SHP77 (cell line): ENCODE results near the gene ISG20.
"Not testable (repeated sequence)": the region's sequence is repeated elsewhere in the genome, so short reads cannot be mapped to it uniquely, and the experiment has no call there.

Experiments used
- DNase-seq, 2 experiments: peaks; one replicate each; lab custom pipeline; 2025; lab: John Stamatoyannopoulos, UW

The ISG20 gene

DNA sequence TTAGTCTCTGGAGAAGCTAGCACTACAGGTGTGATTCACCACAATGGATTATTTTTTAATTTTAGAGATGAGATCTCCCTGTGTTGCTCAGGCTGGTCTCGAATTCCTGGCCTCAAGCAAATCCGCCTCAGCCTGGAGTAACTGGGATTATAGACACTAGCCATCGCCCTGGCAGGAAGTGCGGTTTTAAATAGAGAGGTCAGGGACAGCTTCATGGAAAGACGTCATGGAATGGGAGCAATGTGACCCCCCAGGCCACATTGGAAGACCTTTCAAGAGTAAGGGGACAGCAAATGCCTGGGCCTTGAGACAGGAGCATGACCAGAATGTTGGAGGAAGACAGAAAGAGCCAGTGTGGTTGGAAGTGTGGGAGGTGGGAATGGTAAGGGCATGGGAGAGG is 2.2 kb upstream of the ISG20 start:
- DNase-seq, result no peak

GRCh38 chr15:88637436-88637835 is 1.4 kb upstream of the ISG20 start:
- DNase-seq, result no peak

DNA sequence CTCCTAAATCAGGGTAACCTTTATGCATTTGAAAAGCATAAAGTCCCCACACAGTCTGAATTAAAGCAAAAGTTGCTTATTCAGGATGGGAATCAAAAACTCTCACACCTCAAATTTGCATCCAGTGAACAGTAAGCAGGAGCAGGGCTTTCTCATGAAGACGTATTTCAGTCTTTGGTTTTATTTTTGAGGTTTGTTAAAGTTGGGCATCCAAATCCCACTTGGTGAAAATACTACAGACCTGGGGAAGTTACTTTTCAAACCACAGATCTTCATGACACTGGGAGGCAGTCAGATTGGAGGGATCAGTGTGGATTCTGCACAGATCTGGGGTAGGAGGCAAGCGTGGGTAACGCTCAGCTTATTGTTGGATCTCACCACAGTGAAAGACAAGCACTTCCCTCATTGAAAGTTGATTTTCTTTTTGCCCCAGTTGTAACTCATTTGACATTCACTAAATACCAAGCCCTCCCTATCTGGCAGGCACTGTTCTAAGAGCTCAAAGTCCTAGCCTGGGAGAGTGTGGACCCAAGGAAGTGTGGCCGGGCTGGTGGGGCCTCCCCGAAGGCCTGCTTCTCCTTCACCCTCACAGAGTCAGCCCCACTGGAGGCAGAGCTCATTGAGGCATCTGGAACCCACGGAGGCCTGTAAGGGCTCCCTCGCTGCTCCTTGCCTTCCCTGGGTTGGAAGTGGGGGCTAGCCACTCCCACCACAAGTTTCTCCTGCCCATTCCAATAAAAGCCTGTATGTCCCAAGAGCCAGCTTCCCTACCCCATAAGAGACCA is 783 bp upstream of the ISG20 start:
- no peak for DNase-seq

DNA sequence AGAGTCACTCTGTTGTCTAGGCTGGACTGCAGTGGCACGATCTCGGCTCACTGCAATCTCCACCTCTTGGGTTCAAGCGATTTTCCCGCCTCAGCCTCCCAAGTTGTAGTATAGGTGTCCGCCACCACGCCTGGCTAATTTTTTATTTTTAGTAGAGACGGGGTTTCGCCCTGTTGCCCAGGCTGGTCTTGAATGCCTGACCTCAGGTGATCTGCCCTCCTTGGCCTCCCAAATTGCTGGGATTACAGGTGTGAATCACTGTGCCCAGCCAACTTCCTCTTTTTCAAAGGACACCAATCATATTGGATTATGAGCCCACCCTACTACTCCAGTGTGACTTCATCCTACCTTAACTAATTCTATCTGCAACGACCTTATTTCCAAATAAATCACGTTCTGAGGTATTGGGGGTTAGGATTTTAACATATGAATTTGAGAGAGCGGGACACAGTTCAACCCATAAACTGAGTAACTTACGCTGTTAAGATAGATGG is 3.2 kb downstream of the ISG20 start:
- no peak for DNase-seq

DNA sequence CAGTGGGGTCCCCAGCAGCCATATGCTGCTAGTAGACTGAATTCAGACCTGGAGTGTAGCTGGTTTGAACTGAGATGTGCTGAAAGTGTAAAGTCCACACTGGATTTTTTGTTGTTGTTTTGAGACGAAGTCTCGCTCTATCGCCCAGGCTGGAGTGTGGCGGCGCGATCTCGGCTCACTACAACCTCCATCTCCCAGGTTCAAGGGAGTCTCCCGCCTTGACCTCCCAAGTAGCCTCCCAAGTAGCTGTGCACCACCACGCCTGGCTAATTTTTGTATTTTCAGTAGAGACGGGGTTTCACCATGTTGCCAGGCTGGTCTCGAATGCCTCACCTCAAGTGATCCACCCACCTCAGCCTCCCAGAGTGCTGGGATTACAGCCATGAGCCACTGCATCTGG is 3.7 kb downstream of the ISG20 start:
- DNase-seq, result not testable (repeated sequence)

- no peak for DNase-seq
Observed at GRCh38 chr15:88644741-88645140, 5.9 kb downstream of the ISG20 start.

DNA sequence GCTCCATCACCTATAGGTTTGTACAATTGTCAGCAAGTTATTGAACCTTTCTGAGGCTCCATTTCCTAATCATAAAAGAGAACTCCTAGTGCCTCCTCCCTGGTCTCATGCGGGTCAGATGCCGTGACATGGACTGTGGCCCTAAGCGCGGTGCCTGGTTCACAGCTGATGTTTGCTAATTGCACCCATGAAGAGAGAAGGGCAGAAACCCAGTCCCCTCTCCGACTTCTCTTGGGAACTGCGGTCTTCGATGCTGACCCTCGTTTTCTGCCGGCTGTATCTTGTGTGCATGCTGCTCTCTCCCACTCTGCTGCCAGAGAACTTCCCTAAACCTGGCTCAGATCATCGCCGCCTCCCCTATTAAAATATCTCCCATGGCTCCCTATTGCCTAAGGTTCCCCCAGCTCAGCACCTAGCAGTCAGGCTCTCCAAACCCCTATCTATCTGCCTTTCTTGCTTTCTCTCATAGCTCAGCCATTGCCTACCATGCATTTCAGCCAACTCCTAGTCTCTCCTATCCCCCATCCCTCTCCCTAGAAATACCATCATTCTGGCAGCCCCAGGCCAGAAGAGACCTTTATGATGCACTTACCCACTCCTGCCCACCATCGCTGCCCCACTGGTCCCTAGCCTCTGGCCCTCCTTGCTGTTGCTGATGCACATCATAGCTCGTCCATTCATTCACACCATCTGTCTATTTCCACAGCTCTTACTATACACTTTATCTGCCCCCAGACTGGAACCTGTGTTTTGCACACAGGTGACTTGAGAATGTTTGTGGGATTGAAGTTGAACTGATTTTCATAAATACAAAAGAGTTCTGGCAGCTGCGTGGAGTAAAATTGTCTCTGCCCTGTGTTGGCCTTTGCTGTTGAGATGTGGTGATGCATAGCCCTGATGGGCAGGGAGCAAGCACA is 6.6 kb downstream of the ISG20 start:
- no peak for DNase-seq

GRCh38 chr15:88646088-88646405 is 7.2 kb downstream of the ISG20 start:
- no peak for DNase-seq

GRCh38 chr15:88646951-88647350 is 8.1 kb downstream of the ISG20 start:
- no peak for DNase-seq

GRCh38 chr15:88647351-88648105 is 8.7 kb downstream of the ISG20 start:
- no peak for DNase-seq

DNA sequence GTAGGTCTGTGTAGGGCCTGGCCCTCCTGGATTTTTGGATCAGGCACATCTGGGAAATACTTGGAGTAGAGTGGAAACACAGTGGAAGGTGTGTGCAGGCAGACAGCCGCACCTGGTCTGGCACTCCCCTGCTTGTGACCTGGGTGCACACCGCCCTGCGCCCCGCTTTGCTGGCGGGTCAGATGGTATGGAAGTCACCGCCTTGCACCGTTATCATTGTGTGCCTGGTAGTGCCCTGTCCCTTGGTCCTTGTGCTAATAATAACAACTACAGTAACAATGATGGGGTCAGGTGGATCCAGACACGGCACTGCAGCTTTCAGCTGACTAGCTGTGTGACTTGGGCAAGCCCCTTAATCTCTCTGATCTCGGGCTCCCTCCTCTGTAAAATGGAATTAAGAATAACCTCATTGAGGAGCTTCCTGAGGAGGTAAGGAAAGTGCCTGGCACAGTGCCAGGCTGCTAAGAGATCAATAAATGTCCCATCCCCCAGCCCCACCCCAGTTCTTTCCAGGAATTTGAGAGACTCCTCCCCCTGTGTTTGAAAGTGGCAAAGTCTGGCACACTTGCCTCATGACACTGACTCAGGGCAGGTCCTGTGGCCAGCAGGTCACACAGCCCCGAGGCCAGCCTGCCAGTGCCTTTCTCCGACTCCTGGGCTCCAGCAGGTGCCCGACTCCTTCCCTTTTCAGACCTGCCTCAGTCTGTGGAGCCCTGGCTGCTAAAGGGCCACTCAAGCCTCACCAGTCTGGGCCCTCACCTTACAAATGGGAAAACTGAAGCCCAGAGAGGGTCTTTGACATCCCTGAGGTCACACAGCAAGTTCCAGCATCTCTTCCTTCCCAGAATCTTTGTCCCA is 9.8 kb downstream of the ISG20 start:
- no peak for DNase-seq

GRCh38 chr15:88649286-88649733 is 10.5 kb downstream of the ISG20 start:
- no peak for DNase-seq

DNA sequence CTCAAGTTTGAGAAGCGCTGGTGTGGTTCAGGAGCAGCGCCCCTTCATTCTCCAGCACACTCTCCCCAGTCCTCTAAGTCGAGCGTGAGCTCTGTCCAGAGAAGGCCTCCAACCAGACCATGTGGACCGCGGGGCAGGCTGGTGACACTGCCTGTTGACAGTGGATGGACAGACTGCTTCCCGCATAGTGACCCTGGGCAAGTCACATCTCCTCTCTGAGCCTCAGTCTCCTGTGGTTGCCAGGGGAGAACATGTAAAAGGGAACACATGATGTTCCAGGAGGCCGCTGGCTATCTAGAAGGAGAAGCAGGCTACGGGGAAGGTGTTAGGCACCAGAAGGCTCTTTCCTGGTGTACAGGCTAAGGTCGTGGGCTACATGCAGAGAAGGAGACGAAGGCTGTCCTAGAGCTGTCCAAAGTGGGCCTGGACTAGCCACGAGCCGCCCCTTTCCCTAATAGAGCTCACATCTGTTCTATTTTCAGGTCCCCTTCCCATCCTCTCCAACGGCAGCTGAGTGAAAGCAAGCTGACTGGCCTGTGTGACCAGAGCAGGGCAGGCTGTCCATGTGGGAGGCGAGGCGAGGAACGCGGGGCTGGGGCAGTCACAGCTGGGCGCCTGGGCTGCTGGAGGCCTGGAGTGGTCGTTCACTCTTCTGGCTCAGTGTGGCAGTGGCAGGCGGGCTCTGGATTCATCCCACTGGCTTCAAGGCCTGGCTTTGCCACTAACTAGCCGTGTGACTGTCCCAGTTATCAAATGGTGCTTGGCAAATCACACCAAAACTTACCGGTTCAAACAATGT is 11.1 kb downstream of the ISG20 start:
- no peak for DNase-seq

DNA sequence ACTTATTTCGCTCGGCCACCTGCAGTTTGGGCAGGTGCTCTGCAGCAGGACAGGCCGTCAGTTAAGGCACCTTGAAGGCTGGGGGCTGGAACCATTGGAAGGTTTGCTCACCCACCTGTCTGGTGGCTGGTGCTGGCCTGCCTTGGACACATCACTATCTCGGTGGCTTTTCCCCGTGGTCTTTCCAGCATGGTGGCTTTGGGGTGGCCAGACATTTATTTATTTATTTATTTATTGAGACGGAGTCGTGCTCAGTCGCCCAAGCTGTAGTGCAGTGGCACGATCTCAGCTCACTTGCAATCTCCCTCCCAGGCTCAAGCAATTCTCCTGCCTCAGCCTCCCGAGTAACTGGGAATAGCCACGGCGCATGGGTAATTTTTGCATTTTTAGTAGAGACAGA is 11.7 kb downstream of the ISG20 start:
- DNase-seq, result no peak

GRCh38 chr15:88651136-88651732 is 12.4 kb downstream of the ISG20 start:
- DNase-seq, result no peak

DNA sequence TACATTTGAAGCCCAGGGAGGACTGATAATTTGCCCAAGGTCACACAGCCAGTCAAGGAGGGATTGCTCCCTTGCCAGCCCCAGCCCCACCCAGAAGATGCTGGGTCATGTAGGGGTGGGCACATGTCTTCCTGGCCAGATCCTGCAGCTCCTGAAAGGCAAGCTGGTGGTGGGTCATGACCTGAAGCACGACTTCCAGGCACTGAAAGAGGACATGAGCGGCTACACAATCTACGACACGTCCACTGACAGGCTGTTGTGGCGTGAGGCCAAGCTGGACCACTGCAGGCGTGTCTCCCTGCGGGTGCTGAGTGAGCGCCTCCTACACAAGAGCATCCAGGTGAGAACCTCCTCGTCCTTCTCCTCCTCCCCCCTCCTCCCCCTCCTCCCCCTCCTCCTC is 13.2 kb downstream of the ISG20 start:
- no peak for DNase-seq

DNA sequence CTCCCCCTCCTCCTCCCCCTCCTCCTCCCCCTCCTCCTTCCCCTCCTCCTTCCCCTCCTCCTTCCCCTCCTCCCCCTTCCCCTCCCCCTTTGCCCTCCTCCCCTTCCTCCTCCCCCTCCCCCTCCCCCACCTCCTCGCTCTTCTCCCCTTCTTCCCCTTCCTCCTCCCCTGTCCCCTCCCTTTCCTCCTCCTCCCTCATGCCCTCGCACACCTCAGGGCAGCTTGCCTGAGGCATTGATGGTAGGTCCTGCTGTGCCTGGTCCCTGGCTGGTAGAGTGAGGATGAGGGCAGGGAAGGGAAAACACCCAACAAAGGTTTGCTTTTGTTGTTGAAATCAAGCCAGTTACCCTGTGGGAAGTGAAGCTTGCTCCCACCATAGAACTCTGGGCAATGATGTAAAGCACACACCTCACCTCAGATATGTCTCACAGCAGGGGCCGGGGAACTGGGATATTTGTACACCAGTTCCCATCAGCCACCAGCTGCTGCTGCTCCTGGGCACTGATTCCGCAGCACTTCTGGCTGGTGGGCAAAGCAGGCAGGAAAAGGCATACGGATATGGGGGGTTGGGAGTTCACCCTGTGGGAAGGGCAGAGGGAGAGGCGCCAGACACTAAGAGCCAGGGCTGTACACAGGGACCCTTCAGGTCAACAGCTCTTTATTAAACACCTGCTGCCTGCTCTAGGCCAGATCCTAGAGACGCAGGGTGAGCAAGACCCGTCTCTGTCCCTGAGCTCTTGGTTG is 13.8 kb downstream of the ISG20 start:
- DNase-seq, result no peak

GRCh38 chr15:88653200-88654064 is 14.6 kb downstream of the ISG20 start:
- no peak for DNase-seq
